OCI-LY1 (cell line): ENCODE results near the gene DNASE2.

ENCODE experiments used
- H2AFZ ChIP-seq: fragments of 200-600 bp; sonication (generic), shearing (Covaris generic); 2 replicates; pipeline ENCODE4 v1.6.0; 2014; ENCODE audit warnings: antibody characterized with exemption, mild to moderate bottlenecking, low read length
- H3F3A ChIP-seq: fragments of 200-600 bp; sonication (generic), shearing (Covaris generic); 2 replicates; pipeline ENCODE4 v1.6.0; 2014; ENCODE audit warnings: mild to moderate bottlenecking, antibody characterized with exemption, low read length, moderate library complexity; ENCODE audit not compliant: insufficient read depth
- H3K27ac ChIP-seq: fragments of 200-600 bp; sonication (generic); 2 replicates; pipeline ENCODE4 v1.5.1; 2014; ENCODE audit warnings: low read length, mixed run types, mild to moderate bottlenecking, low read depth; ENCODE audit not compliant: poor library complexity, severe bottlenecking
- H3K27me3 ChIP-seq: fragments of 200-600 bp; sonication (generic); 2 replicates; pipeline ENCODE4 v1.6.0; 2014; ENCODE audit warnings: antibody characterized with exemption, mild to moderate bottlenecking, low read length, moderate library complexity; ENCODE audit not compliant: insufficient read depth
- H3K36me3 ChIP-seq: fragments of 200-600 bp; sonication (generic); 2 replicates; pipeline ENCODE4 v1.6.1; 2014; ENCODE audit warnings: mild to moderate bottlenecking, antibody characterized with exemption, low read length, moderate library complexity, mixed read lengths; ENCODE audit not compliant: insufficient read depth
- H3K4me1 ChIP-seq: fragments of 200-600 bp; sonication (generic); 2 replicates; pipeline ENCODE4 v1.5.1; 2014; ENCODE audit warnings: mild to moderate bottlenecking, low read length, moderate library complexity; ENCODE audit not compliant: insufficient read depth, severe bottlenecking
- H3K4me2 ChIP-seq: fragments of 200-600 bp; sonication (generic), shearing (Covaris generic); 2 replicates; pipeline ENCODE4 v1.6.1; 2014; ENCODE audit warnings: low read length
- H3K4me3 ChIP-seq: fragments of 200-600 bp; sonication (generic); 2 replicates; pipeline ENCODE4 v1.5.1; 2014; ENCODE audit warnings: low read length, low read depth, mild to moderate bottlenecking, mixed read lengths; ENCODE audit not compliant: poor library complexity, severe bottlenecking
- H3K79me2 ChIP-seq: fragments of 200-600 bp; shearing (Covaris generic); 2 replicates; pipeline ENCODE4 v1.6.1; 2016; ENCODE audit warnings: mixed run types, low read length, mixed read lengths; ENCODE audit not compliant: insufficient read depth
- H3K9ac ChIP-seq: fragments of 200-600 bp; sonication (generic), shearing (Covaris generic); 2 replicates; pipeline ENCODE4 v1.6.1; 2014; ENCODE audit warnings: mild to moderate bottlenecking, low read length, mixed read lengths
- H3K9me2 ChIP-seq: fragments of 200-600 bp; sonication (generic), shearing (Covaris generic); 2 replicates; pipeline ENCODE4 v1.6.1; 2014; ENCODE audit warnings: low read depth, mild to moderate bottlenecking, low read length, mixed read lengths
- H3K9me3 ChIP-seq: fragments of 200-600 bp; shearing (Covaris generic); 2 replicates; pipeline ENCODE4 v1.6.1; 2014; ENCODE audit warnings: low read length, mixed read lengths
- H4K20me1 ChIP-seq: fragments of 200-600 bp; sonication (generic), shearing (Covaris generic); 2 replicates; pipeline ENCODE4 v1.6.0; 2016; ENCODE audit warnings: mild to moderate bottlenecking, low read length; ENCODE audit not compliant: insufficient read depth
- EZH2 ChIP-seq: fragments of 200-600 bp; sonication (generic), shearing (Covaris generic); IDR thresholded peaks from 2 replicates; pipeline ENCODE4 v1.8.0; 2017; ENCODE audit warnings: borderline replicate concordance, mixed run types, mild to moderate bottlenecking, antibody characterized with exemption, low read length, moderate library complexity, mixed read lengths
- TF ChIP-seq, protein P1 (sequence below): fragments of 200-600 bp; sonication (generic), shearing (Covaris generic); IDR thresholded peaks from 2 replicates; pipeline ENCODE4 v1.5.1; 2017; ENCODE audit warnings: mild to moderate bottlenecking, antibody characterized with exemption, low read length, moderate library complexity, mixed read lengths

Gene DNASE2

DNA sequence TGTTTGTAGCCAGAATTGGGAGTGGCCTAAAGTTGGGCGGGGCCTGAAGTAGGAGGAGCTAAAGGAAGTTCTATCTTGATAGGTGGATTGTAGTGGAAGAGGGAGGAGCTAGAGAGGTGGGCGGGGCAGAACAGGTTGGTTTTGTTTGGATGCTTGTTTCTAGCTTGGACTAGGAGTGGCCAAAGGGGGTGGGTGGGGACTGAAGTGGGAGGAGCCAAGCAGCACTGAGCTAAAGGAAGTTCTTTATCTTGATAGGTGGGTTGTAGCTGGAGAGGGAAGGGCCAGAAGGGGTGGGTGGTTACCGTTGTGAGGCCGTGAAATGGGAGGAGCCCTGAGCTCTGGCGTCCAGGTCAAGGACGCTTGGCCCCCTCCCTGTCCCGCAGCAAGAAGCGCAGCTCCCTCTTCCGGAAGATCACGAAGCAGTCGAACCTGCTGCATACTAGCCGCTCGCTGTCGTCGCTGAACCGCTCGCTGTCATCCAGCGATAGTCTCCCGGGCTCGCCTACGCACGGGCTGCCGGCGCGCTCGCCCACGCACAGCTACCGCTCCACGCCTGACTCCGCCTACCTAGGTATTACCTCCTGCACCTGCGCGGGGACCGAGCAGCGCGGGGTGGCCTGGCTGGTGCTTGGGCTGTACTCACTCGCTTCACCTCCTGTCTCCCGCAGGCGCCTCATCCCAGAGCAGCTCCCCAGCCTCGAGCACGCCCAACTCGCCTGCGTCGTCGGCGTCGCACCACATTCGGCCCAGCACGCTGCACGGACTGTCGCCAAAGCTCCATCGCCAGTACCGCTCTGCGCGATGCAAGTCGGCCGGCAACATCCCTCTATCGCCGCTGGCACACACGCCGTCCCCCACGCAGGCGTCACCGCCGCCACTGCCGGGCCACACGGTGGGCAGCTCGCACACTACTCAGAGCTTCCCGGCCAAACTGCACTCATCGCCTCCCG is 8.0 kb downstream of the DNASE2 start:
- H2AFZ ChIP-seq = no peak overlapping the region
- H3K4me3 ChIP-seq = no peak overlapping the region
- H4K20me1 ChIP-seq = no peaks in the 10 kb centered on the region
- peaks cover 42% of the 10 kb centered on the region for H3K36me3 ChIP-seq
- no peaks in the 10 kb centered on the region for H3K27me3 ChIP-seq
- H3K79me2 ChIP-seq = no peaks in the 10 kb centered on the region
- H3K4me2 ChIP-seq = no peak overlapping the region
- no peaks in the 10 kb centered on the region for H3K9me2 ChIP-seq
- no peaks in the 10 kb centered on the region for H3K9me3 ChIP-seq
- no peak overlapping the region for H3K9ac ChIP-seq
- H3K4me1 ChIP-seq = no peaks in the 10 kb centered on the region
- H3K27ac ChIP-seq = no peak overlapping the region
- no peaks in the 10 kb centered on the region for H3F3A ChIP-seq
- TF ChIP-seq EZH2 = no peak
- TF ChIP-seq, protein P1, sequence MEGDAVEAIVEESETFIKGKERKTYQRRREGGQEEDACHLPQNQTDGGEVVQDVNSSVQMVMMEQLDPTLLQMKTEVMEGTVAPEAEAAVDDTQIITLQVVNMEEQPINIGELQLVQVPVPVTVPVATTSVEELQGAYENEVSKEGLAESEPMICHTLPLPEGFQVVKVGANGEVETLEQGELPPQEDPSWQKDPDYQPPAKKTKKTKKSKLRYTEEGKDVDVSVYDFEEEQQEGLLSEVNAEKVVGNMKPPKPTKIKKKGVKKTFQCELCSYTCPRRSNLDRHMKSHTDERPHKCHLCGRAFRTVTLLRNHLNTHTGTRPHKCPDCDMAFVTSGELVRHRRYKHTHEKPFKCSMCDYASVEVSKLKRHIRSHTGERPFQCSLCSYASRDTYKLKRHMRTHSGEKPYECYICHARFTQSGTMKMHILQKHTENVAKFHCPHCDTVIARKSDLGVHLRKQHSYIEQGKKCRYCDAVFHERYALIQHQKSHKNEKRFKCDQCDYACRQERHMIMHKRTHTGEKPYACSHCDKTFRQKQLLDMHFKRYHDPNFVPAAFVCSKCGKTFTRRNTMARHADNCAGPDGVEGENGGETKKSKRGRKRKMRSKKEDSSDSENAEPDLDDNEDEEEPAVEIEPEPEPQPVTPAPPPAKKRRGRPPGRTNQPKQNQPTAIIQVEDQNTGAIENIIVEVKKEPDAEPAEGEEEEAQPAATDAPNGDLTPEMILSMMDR = no peak

DNA sequence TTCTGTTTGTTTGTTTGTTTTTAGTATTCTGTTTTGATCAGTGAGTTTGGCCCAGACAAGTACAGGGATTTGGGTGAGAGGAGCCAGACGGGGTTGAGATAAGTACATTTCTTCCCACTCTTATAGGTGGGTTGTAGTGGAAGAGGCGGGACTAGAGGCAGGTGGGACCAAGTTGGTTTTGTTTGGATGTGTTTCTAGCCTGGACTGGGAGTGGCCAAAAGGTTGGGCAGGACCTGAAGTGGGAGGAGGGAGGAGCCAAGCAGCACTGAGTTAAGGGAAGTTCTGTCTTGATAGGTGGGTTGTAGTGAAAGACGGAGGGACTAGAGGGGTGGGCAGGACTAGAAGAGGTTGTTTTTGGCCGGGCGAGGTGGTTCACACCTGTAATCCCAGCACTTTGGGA is 9.0 kb downstream of the DNASE2 start:
- TF ChIP-seq EZH2 = no peak
- TF ChIP-seq, protein P1 = no peak
- H3K27me3 ChIP-seq = no peaks in the 10 kb centered on the region
- H3F3A ChIP-seq = no peaks in the 10 kb centered on the region
- H3K4me1 ChIP-seq = peaks cover 6% of the 10 kb centered on the region
- H3K9ac ChIP-seq = no peak overlapping the region
- H3K27ac ChIP-seq = no peak overlapping the region
- no peak overlapping the region for H3K4me2 ChIP-seq
- H4K20me1 ChIP-seq = no peaks in the 10 kb centered on the region
- H3K9me2 ChIP-seq = no peaks in the 10 kb centered on the region
- no peak overlapping the region for H2AFZ ChIP-seq
- peaks cover 37% of the 10 kb centered on the region for H3K36me3 ChIP-seq
- H3K79me2 ChIP-seq = no peaks in the 10 kb centered on the region
- no peaks in the 10 kb centered on the region for H3K9me3 ChIP-seq
- H3K4me3 ChIP-seq = no peak overlapping the region

DNA sequence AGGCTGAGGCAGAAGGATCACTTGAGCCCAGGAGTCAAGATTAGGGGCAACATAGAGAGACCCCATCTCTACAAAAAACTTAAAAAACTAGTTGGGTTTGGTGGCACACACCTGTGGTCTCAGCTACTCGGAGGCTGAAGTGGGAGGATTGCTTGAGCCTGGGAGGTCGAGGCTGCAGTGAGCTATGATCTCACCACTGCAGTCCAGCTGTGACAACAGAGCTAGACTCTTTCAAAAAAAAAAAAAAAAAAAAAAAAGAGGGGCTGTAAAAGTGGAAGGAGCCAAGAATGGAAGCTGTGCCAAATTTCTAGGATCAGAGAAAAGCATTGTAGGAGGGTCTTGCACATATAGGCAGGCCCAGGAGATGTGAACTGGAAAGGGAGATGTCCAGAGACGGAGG is 9.6 kb downstream of the DNASE2 start:
- no peaks in the 10 kb centered on the region for H4K20me1 ChIP-seq
- H3K36me3 ChIP-seq = peaks cover 37% of the 10 kb centered on the region
- no peak overlapping the region for H3K9ac ChIP-seq
- H3K4me2 ChIP-seq = no peak overlapping the region
- H3K27me3 ChIP-seq = no peaks in the 10 kb centered on the region
- H3K79me2 ChIP-seq = no peaks in the 10 kb centered on the region
- no peak overlapping the region for H3K4me3 ChIP-seq
- no peak overlapping the region for H2AFZ ChIP-seq
- H3K9me3 ChIP-seq = no peaks in the 10 kb centered on the region
- no peak for TF ChIP-seq EZH2
- TF ChIP-seq, protein P1 = no peak
- no peak overlapping the region for H3K27ac ChIP-seq
- H3K9me2 ChIP-seq = no peaks in the 10 kb centered on the region
- H3K4me1 ChIP-seq = peaks cover 10% of the 10 kb centered on the region
- no peaks in the 10 kb centered on the region for H3F3A ChIP-seq
